ENCODE measurements around the gene ZBTB46. TPM values are rescaled to one million over a fixed set of nuclear protein-coding genes. Genes with fewer than 3 reads are reported as not detected.

ZBTB46 gene
- total and polyA plus RNA-seq, 10 of the 15 experiments (the other 5 are each of a cell fraction or from before 2014, with no cell fraction given) = 0.15 to 0.92 (median 0.34) TPM

DNA sequence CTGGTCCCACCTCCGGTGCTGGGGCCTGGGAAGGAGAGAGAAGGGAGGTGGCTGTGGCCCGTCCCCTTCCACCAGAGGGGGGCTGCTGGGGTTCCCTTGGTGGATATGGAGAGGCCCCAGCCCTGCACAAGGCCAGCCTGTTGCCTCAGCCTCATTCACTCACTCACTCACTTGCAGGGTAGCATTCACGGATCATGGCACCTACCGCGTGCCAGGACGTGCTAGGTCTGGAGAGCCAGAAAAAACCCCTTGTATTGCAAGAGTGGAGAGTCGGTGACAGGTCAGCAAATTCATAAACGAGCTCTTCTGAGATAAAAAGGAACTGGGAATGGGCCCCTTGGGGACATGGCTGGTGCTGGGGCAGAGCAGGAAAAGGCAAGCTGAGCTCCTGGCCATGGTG is 6.4 kb upstream of the ZBTB46 start:
- ChIA-PET CTCF (no interaction called here), POLR2A (interaction anchor here (0.5 kb wide), 1 partner anchor 304 kb away, joined by 3 read pairs; no protein-coding TSS in a partner anchor), SMC1A (ENCODE audit: uncharacterized antibody, unreplicated experiment) (no interaction called here), RAD21 (ENCODE audit: unreplicated experiment) (no interaction called here)
- in situ Hi-C loops (cut with MboI) (no loop called here), intact Hi-C loops (cut with micrococcal nuclease; ENCODE audit: unreplicated experiment) (no loop called here)
- no peaks in the 10 kb centered on the region for H3K79me2 ChIP-seq (ENCODE audit: control insufficient read depth, insufficient read depth, low read length)
- no peak overlapping the region for H3K4me2 ChIP-seq (ENCODE audit: control insufficient read depth, insufficient read depth)
- no peaks in the 10 kb centered on the region for H3K36me3 ChIP-seq (ENCODE audit: control insufficient read depth in 2 of 2, insufficient read depth in 2 of 2, low read length in 1 of 2)
- 19% methylated on average over 8 of the region's 8 CpGs for WGBS (ENCODE audit: insufficient coverage, insufficient replicate concordance, low lambda C conversion rate, missing lambda C conversion rate)
- H3K4me3 ChIP-seq = no peak overlapping the region
- no peaks in the 10 kb centered on the region for H4K20me1 ChIP-seq (ENCODE audit: control insufficient read depth, insufficient read depth)
- no peak for FAIRE-seq
- peaks cover 4% of the 10 kb centered on the region; the same call in 1 of the 2 replicates for H3K4me1 ChIP-seq (ENCODE audit: control insufficient read depth, insufficient read depth, low read length)
- no peak overlapping the region for H3K9ac ChIP-seq (ENCODE audit: control insufficient read depth, insufficient read depth, low read length)
- no peak for ATAC-seq
- no peaks in the 10 kb centered on the region for H3K9me3 ChIP-seq (replicated peaks; ENCODE audit: control insufficient read depth, insufficient read depth, low read length)
- H3K27ac ChIP-seq (ENCODE audit: control insufficient read depth, insufficient read depth) = no peak overlapping the region
- no peak overlapping the region for H2AFZ ChIP-seq (ENCODE audit: control insufficient read depth, low read depth, low read length)
- TF ChIP-seq IRF5 (IDR thresholded peaks at IDR 0.05; ENCODE audit: borderline replicate concordance) = no peak
- TF ChIP-seq RB1 (IDR thresholded peaks at IDR 0.05; ENCODE audit: borderline replicate concordance) = no peak
- 0 out of 2 replicates have a peak, but pooled peaks have one; percentile 7 for TF ChIP-seq SPI1 (IDR thresholded peaks at IDR 0.05; ENCODE audit: borderline replicate concordance, insufficient read depth, low read depth, low read length)
- no peak for TF ChIP-seq SUZ12 (IDR thresholded peaks at IDR 0.05; ENCODE audit: unreplicated experiment)
- no peak for DNase-seq (ENCODE audit: low read depth, low spot score)
- H3K27me3 ChIP-seq (replicated peaks in 1 of 2; ENCODE audit: control insufficient read depth in 2 of 2, insufficient read depth in 2 of 2, low read length in 1 of 2) = no peaks in the 10 kb centered on the region; a peak in 3 of 4 replicates
- no TSS peak for BruUV-seq (replicated peaks)

All from GM12878 (cell line).